Breast epithelium (tissue), 4 donors: Measurements from ENCODE around the gene DNAH17. TPM values are rescaled to one million over a fixed set of nuclear protein-coding genes. Genes with fewer than 3 reads are reported as not detected.

Experiments used
- DNase-seq, 2 donors: peaks; one replicate each; pipeline ENCODE4 v3.0.0-alpha.2; 2019; ENCODE audit warnings: low spot score in 2 of 2
- H3K27ac ChIP-seq, 2 donors: fragments of 200-600 bp; sonication (generic) in 1 of 2; one replicate each; pipeline ENCODE4 v1.5.1; 2016 to 2019; ENCODE audit warnings: mild to moderate bottlenecking in 1 of 2
- H3K27me3 ChIP-seq, 2 donors: fragments of 200-600 bp; sonication (generic) in 1 of 2; one replicate each; pipeline versions ENCODE4 v1.5.1 to v1.6.0; 2017 to 2019; ENCODE audit warnings: control low read depth in 1 of 2, mild to moderate bottlenecking in 1 of 2
- H3K36me3 ChIP-seq: fragments of 200-600 bp; one replicate; pipeline ENCODE4 v1.5.1; 2019
- H3K4me1 ChIP-seq, 2 donors: fragments of 200-600 bp; sonication (generic); one replicate each; pipeline ENCODE4 v1.5.1; 2016 to 2019; ENCODE audit warnings: control low read depth in 1 of 2
- H3K4me3 ChIP-seq, 3 donors: fragments of 200-600 bp; sonication (generic); 1 replicate in 2 of 3; 2 replicates in 1 of 3; pipeline ENCODE4 v1.5.1; 2016 to 2019; ENCODE audit warnings: mild to moderate bottlenecking in 3 of 3, moderate library complexity in 2 of 3
- H3K9me3 ChIP-seq, 2 donors: fragments of 200-600 bp; sonication (generic) in 1 of 2; one replicate each; pipeline ENCODE4 v1.5.1; 2016 to 2019; ENCODE audit warnings: control low read depth in 1 of 2
- CTCF ChIP-seq, 3 donors: fragments of 450-650 bp; IDR thresholded peaks; one replicate each; pipeline ENCODE4 v1.5.1; 2016 to 2017; ENCODE audit warnings: antibody characterized with exemption in 3 of 3, mild to moderate bottlenecking in 3 of 3, moderate library complexity in 3 of 3
- POLR2A ChIP-seq: fragments of 450-650 bp; IDR thresholded peaks from one replicate; pipeline ENCODE4 v1.6.1; 2016; ENCODE audit warnings: antibody characterized with exemption, mild to moderate bottlenecking, moderate library complexity
- POLR2AphosphoS5 ChIP-seq, 3 donors: sonication (generic); formaldehyde crosslinking; IDR thresholded peaks; one replicate each; pipeline ENCODE4 v1.6.1; 2017; ENCODE audit warnings: antibody characterized with exemption in 3 of 3
- intact Hi-C: fragments of 100-400 bp; cut with DNase I; formaldehyde crosslinking; loops from one replicate; pipeline ENCODE4 v1.15.1; 2023; ENCODE audit warnings: low total_unique reads
- total RNA-seq, 3 donors: library from RNA; depleted of rRNA; stranded (reverse); fragments of >200 nt; gene quantifications; one replicate each; pipeline ENCODE4 v1.1.0, GENCODE V29; 2016

The DNAH17 gene
- total RNA-seq, 3 donors from 2014 or later = 0.15 to 0.33 TPM; not detected in 1

DNA sequence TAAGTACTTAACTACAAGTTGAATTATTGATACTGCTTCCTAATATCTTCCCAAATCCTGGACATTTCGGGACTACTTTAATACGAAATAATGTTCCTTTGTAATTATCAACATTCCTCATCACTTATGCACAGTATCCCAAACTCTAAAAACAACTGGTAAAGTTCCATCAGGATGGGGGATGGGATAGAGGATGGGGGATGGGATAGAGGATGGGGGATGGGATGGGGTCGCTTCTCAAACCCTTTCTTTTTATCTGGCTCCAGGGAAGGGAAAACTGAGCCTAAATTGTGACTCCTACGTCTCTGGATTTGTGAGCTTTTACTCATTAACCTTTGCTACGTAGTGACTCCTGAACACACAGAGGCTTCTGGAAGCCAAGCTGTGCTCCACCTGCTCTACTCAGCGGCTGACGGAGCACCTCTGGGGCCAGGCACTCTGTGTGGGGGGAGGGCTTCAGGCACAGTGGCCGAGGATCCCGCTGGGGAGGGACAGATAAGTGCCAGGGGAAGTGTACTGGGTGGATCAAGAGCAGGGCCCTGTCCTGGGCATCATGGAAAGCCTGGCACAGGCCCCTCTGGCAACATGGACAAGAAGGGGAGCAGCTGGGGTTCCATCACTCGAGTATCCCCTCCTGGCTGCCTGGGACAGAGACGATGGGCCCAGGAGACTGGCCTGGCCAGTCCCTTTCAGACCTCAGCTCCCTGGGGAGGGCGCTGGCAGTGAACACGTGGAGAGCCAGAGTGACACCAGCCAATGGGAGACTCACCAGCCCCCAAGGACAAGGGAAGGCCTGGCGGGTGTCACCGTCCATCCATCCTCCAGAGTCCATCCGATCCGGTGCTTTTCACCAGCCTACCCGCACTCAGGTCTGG lies 142.5 kb downstream of the DNAH17 start:
- Histone ChIP-seq H3K36me3 (no peaks in the 10 kb centered on the region), H3K4me3 (no peak overlapping the region), H3K9me3 (no peaks in the 10 kb centered on the region), H3K27ac (no peak overlapping the region), H3K27me3 (peaks cover 0 to 18% of the 10 kb centered on the region in 2 donors), H3K4me1 (no peaks in the 10 kb centered on the region)
- TF ChIP-seq POLR2A (no peak), CTCF (IDR thresholded peaks at IDR 0.05) (no peak), POLR2AphosphoS5 (IDR thresholded peaks at IDR 0.05) (no peak)
- intact Hi-C loops = no loop called here
- DNase-seq = no peak

DNA sequence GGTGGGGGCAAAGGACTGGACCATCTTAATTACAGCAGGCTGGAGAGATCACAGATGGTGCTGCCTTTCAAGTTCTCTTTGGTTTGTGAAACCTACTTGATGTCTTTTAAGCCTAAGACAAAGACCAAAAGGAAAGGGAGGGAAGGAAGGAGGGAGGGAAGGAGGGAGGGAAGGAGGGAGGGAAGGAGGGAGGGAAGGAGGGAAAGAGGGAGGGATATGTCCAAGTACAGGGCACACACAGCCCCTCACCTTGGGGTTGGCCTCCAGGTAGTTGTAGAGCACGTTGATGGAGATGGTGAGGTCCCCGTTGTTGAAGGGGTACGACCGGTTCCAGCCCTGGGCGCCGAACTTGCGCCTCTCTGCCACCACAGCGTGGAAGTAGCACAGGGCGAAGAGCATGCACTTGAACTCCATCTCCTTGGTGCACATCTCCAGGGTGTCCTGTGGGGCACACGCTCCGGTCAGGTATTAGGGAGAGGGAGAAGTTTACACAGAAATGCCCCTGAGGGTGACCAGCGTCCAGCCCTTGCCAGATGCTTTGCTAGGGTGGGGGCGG lies 143.3 kb downstream of the DNAH17 start:
- H3K9me3 ChIP-seq = no peaks in the 10 kb centered on the region
- TF ChIP-seq CTCF (IDR thresholded peaks at IDR 0.05) (no peak), POLR2A (no peak), POLR2AphosphoS5 (IDR thresholded peaks at IDR 0.05) (no peak)
- no peak overlapping the region for H3K27ac ChIP-seq
- DNase-seq = no peak
- H3K36me3 ChIP-seq = no peaks in the 10 kb centered on the region
- H3K27me3 ChIP-seq = peaks cover 0 to 18% of the 10 kb centered on the region in 2 donors
- no peak overlapping the region for H3K4me3 ChIP-seq
- intact Hi-C loops = no loop called here
- no peaks in the 10 kb centered on the region for H3K4me1 ChIP-seq

DNA sequence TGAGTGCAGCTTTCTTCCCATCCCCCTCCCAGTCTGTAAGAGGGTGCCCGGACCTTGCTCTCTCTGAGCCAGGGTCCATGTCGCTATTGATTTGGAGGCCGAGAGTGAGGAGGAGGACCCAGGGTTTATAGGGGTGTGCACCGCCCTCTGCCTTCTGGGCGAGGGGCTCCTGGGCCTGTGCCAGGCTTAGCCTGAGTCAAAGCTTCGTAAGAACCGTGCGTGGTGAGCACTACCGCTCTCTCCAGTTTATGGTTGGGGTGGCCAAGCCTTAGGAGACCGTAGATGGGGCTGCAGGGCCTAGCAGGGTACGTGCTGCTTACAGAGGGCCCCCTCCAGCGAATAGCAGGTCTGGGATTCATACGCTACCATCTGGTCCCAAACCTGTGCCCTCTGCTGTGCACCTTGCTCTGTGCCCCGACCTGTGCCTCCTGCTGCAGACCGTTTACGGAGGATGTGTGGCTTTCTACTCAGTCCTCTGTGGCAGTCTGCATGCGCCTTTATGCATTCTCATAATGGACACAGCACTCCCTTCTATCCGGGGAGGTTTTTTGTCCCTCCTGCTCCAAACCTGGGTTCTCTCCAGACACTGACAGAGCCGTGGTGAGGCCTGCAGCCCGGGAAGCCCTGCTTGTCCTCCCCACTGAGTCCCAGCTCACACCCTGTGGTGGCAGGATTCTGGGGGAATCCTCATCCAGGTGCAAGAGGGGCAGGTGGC lies 144.0 kb downstream of the DNAH17 start:
- no peaks in the 10 kb centered on the region for H3K9me3 ChIP-seq
- no peaks in the 10 kb centered on the region for H3K4me1 ChIP-seq
- intact Hi-C loops = no loop called here
- TF ChIP-seq POLR2A (no peak), POLR2AphosphoS5 (IDR thresholded peaks at IDR 0.05) (no peak), CTCF (IDR thresholded peaks at IDR 0.05) (no peak)
- H3K27ac ChIP-seq = no peak overlapping the region
- H3K27me3 ChIP-seq = peaks cover 0 to 18% of the 10 kb centered on the region in 2 donors
- no peak overlapping the region for H3K4me3 ChIP-seq
- no peak for DNase-seq
- H3K36me3 ChIP-seq = no peaks in the 10 kb centered on the region

- intact Hi-C loops = no loop called here
- no peaks in the 10 kb centered on the region for H3K4me1 ChIP-seq
- no peak overlapping the region for H3K4me3 ChIP-seq
- H3K9me3 ChIP-seq = no peaks in the 10 kb centered on the region
- no peak overlapping the region for H3K27ac ChIP-seq
- no peak for DNase-seq
- TF ChIP-seq CTCF (IDR thresholded peaks at IDR 0.05) = no peak
- TF ChIP-seq POLR2AphosphoS5 (IDR thresholded peaks at IDR 0.05) = no peak
- TF ChIP-seq POLR2A = no peak
- H3K36me3 ChIP-seq = no peaks in the 10 kb centered on the region
- peaks cover 0 to 11% of the 10 kb centered on the region in 2 donors for H3K27me3 ChIP-seq
Observed at GRCh38 chr17:78432226-78433012, 144.8 kb downstream of the DNAH17 start.
